HUES48 (cell line): Measurements from ENCODE around the gene BTNL9.
"Not testable (repeated sequence)": the region's sequence is repeated elsewhere in the genome, so short reads cannot be mapped to it uniquely, and the experiment has no call there.

Experiments used
- H3K27ac ChIP-seq: one replicate; pipeline ENCODE4 v1.7.0; 2013; ENCODE audit warnings: low read depth, low read length, inconsistent platforms
- H3K27me3 ChIP-seq: 2 replicates; pipeline ENCODE4 v1.6.1; 2013; ENCODE audit warnings: mild to moderate bottlenecking, low read length; ENCODE audit not compliant: control insufficient read depth, insufficient read depth
- H3K36me3 ChIP-seq: 2 replicates; pipeline ENCODE4 v1.6.1; 2013; ENCODE audit warnings: low read length; ENCODE audit not compliant: control insufficient read depth, insufficient read depth
- H3K4me1 ChIP-seq: 2 replicates; pipeline ENCODE4 v1.6.1; 2013; ENCODE audit warnings: mild to moderate bottlenecking, low read length; ENCODE audit not compliant: control insufficient read depth, insufficient read depth
- H3K4me3 ChIP-seq: 2 replicates; pipeline ENCODE4 v1.5.1; 2013; ENCODE audit warnings: mild to moderate bottlenecking, low read depth, low read length
- H3K9ac ChIP-seq: 2 replicates; pipeline ENCODE4 v1.6.1; 2013; ENCODE audit warnings: mild to moderate bottlenecking, low read depth, low read length, moderate library complexity
- H3K9me3 ChIP-seq: 2 replicates; pipeline ENCODE4 v1.6.1; 2013; ENCODE audit warnings: low read length; ENCODE audit not compliant: control insufficient read depth, insufficient read depth

Gene BTNL9

GRCh38 chr5:181087309-181087708 is 47.2 kb downstream of the BTNL9 start:
- peaks cover 7% of the 10 kb centered on the region; the same call in 1 of the 2 replicates for H3K27me3 ChIP-seq
- H3K27ac ChIP-seq: no peak overlapping the region
- H3K4me3 ChIP-seq: no peak overlapping the region
- no peak overlapping the region for H3K9ac ChIP-seq
- H3K9me3 ChIP-seq: peaks cover 8% of the 10 kb centered on the region; the same call in 1 of the 2 replicates
- H3K4me1 ChIP-seq: no peaks in the 10 kb centered on the region
- H3K36me3 ChIP-seq: no peaks in the 10 kb centered on the region

GRCh38 chr5:181088289-181088688 is 48.2 kb downstream of the BTNL9 start:
- no peaks in the 10 kb centered on the region for H3K36me3 ChIP-seq
- peaks cover 7% of the 10 kb centered on the region; the same call in 1 of the 2 replicates for H3K27me3 ChIP-seq
- H3K9me3 ChIP-seq: peaks cover 7% of the 10 kb centered on the region; the same call in 1 of the 2 replicates
- no peak overlapping the region for H3K27ac ChIP-seq
- no peak overlapping the region for H3K9ac ChIP-seq
- H3K4me1 ChIP-seq: no peaks in the 10 kb centered on the region
- no peak overlapping the region for H3K4me3 ChIP-seq

DNA sequence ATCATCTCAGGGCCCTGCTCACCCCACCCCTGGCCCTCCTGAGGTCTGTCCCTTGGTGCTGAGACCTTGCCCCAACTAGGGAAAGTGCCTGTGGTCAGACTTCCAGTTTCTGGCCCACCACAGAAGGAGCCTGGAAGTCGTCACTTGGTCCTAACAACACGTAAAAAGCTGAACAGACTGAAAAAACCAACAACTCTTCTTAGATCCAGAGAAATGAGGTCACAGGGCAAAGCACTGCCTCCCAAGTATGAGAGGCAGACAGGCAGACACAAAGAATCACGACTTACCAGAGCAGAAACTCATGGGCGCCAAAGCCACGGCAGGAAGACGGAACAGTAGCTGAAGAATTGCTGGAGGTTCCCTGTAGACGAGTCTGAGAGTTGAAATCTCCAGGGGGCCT is 52.4 kb downstream of the BTNL9 start:
- H3K4me3 ChIP-seq: no peak overlapping the region
- H3K27ac ChIP-seq: no peak overlapping the region
- no peak overlapping the region for H3K9ac ChIP-seq
- H3K4me1 ChIP-seq: no peaks in the 10 kb centered on the region
- no peaks in the 10 kb centered on the region for H3K36me3 ChIP-seq
- no peaks in the 10 kb centered on the region for H3K9me3 ChIP-seq
- H3K27me3 ChIP-seq: no peaks in the 10 kb centered on the region

- H3K27ac ChIP-seq, H3K36me3 ChIP-seq, H3K9ac ChIP-seq, H3K4me3 ChIP-seq, H3K9me3 ChIP-seq, H3K4me1 ChIP-seq: not testable (repeated sequence)
- peaks cover 16% of the 10 kb centered on the region for H3K27me3 ChIP-seq
Observed at GRCh38 chr5:181095162-181095561, 55.1 kb downstream of the BTNL9 start.

DNA sequence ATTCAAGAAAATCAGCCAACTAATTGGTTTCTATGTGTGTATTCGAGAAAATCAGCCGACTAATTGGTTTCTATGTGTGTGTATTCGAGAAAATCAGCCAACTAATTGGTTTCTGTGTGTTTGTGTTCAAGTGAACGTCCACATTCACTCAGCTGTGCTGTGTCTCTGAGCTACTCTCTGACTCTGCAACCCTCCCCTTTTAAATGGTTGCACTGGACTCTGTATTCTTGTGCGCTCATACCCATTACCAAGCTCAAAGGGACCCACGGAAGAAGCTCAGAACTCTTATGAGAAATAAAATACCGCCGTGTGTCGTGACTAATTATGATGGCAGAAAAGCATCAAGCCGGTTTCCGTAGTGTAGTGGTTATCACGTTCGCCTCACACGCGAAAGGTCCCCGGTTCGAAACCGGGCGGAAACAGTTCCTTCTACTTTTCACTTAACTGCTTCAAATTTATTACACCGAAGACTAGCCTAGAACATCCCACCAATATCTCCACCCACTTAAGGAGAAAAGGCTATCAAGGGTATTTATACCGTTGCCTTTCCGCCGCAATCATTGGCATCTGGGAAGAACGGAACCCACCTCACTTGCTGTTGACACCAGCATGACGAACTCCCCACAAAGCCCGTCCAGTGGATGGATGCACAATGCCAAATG is 56.8 kb downstream of the BTNL9 start:
- H3K27ac ChIP-seq: not testable (repeated sequence)

DNA sequence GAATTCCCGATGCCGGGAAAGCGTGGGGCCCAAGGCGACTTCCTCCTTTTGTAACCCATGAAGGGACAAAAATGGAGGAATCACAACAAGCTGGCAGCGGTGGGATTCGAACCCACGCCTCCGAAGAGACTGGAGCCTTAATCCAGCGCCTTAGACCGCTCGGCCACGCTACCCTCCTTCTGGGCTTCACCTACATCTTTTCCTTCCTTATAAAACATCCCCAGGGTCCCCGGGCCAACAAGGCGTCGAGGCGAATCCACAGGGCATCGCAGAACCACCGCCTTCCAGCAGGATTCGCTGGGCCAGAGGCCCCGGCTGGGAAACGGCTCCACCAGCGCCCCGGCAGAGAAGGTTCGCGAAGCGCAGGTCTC is 57.3 kb downstream of the BTNL9 start:
- H3K27ac ChIP-seq, H3K4me3 ChIP-seq, H3K4me1 ChIP-seq, H3K9ac ChIP-seq, H3K36me3 ChIP-seq, H3K9me3 ChIP-seq: not testable (repeated sequence)
- peaks cover 20% of the 10 kb centered on the region for H3K27me3 ChIP-seq

More for the DNA sequence above, 56.8 kb downstream of the BTNL9 start:
- peaks cover 20% of the 10 kb centered on the region for H3K27me3 ChIP-seq
- not testable (repeated sequence) for H3K4me3 ChIP-seq, H3K36me3 ChIP-seq, H3K9ac ChIP-seq, H3K9me3 ChIP-seq, H3K4me1 ChIP-seq

GRCh38 chr5:181097759-181098491 is 57.9 kb downstream of the BTNL9 start:
- peaks cover 20% of the 10 kb centered on the region for H3K27me3 ChIP-seq
- H3K4me1 ChIP-seq, H3K27ac ChIP-seq, H3K36me3 ChIP-seq, H3K9ac ChIP-seq, H3K4me3 ChIP-seq, H3K9me3 ChIP-seq: not testable (repeated sequence)

GRCh38 chr5:181098762-181099601 is 58.9 kb downstream of the BTNL9 start:
- no peak overlapping the region for H3K9ac ChIP-seq

DNA sequence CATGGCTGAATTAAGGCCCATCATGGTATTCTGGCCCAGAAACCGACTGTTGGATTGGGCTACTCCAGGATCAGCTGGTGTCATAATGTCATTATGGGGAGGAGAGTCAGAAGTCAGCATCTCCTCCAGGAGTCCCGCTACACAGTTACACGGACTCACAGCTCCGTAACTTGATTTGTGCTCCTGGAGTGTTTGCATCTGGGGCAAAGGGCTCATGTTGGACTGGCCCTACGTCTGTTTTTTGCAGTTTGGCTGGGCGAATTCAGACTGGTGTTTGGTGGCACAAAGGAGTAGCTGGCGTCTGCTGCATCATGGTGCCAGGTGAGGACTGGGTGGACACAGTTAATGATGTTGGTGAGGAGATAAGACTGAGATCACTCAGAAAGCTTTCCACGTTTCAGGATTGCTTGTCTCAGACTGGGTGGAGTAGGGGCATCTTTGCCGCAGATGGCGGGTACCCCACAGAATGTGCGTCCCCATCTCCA is 59.6 kb downstream of the BTNL9 start:
- no peak overlapping the region for H3K9ac ChIP-seq
- H3K4me3 ChIP-seq: no peak overlapping the region
- H3K27ac ChIP-seq: no peak overlapping the region

More at GRCh38 chr5:181098762-181099601, 58.9 kb downstream of the BTNL9 start:
- H3K36me3 ChIP-seq: no peaks in the 10 kb centered on the region
- H3K4me1 ChIP-seq: peaks cover 3% of the 10 kb centered on the region; the same call in 1 of the 2 replicates
- no peaks in the 10 kb centered on the region for H3K9me3 ChIP-seq
- no peak overlapping the region; the same call in 1 of the 2 replicates for H3K4me3 ChIP-seq
- H3K27ac ChIP-seq: no peak overlapping the region
- H3K27me3 ChIP-seq: peaks cover 21% of the 10 kb centered on the region

DNA sequence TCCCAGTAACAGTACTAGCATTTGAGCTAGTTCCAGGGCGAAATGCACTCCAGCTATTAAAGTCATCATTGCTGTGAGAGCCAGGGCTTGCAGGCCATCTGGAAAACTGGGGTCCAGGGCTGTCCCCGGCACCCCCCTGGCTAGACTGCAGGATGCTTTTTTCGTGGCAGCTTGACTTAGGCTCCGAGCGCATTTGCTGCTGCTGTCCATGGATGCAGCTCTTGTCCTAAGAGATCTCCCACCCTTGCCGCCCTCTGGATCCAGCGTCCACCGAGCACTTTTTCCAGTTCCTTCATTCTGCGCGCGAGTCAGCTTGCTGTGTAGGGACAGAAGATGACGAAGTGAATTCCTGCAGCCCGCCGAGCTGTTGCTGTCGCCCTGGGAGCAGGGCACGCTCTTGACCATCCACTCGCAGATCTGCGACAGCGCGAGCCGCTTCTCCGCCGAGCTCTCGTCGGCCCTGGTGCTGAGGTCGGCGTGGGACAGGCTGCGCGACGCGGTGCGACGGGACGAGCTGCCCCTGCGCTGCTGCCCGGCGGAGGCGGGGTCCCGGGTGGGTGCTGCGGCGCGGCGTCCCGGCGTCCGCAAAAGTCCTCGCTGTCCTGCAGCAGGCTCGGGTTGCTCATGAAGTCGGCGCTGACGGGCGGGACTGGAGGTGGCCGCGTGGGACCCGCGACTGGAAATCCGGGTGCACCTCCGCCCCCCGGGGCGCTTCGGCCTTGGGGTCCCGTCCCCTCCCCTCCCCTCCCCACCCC is 60.2 kb downstream of the BTNL9 start:
- H3K9ac ChIP-seq: no peak overlapping the region
- peaks cover 3% of the 10 kb centered on the region; the same call in 1 of the 2 replicates for H3K4me1 ChIP-seq
- peak overlapping the region; percentile 45; the same call in 1 of the 2 replicates for H3K4me3 ChIP-seq
- H3K9me3 ChIP-seq: no peaks in the 10 kb centered on the region
- H3K36me3 ChIP-seq: no peaks in the 10 kb centered on the region
- no peak overlapping the region for H3K27ac ChIP-seq
- peaks cover 32% of the 10 kb centered on the region for H3K27me3 ChIP-seq

More for the DNA sequence above, 59.6 kb downstream of the BTNL9 start:
- H3K4me1 ChIP-seq: peaks cover 3% of the 10 kb centered on the region; the same call in 1 of the 2 replicates
- H3K36me3 ChIP-seq: no peaks in the 10 kb centered on the region
- H3K9me3 ChIP-seq: no peaks in the 10 kb centered on the region
- H3K27me3 ChIP-seq: peaks cover 27% of the 10 kb centered on the region
